RWPE2 (cell line): ENCODE data around the gene NAA20.
"Not testable (repeated sequence)": the region's sequence is repeated elsewhere in the genome, so short reads cannot be mapped to it uniquely, and the experiment has no call there.

Source experiments
- ATAC-seq: fragments of 200-7000 bp; cut with Tn5 transposase; 3 replicates; pipeline ENCODE4 v1.9.1; 2021; ENCODE audit warnings: low read depth
- DNase-seq: peaks from one replicate; pipeline ENCODE4 v3.0.0-alpha.2; 2020; ENCODE audit warnings: low spot score
- H3K27ac ChIP-seq: fragments of 450-650 bp; 2 replicates; pipeline ENCODE4 v1.5.1; 2017; ENCODE audit warnings: mild to moderate bottlenecking; ENCODE audit not compliant: poor library complexity, severe bottlenecking
- H3K27me3 ChIP-seq: fragments of 250-450 bp; sonication (Bioruptor Pico); 2 replicates; pipeline ENCODE4 v1.5.1; 2021; ENCODE audit warnings: mild to moderate bottlenecking, moderate library complexity; ENCODE audit not compliant: insufficient read depth, poor library complexity, severe bottlenecking
- H3K36me3 ChIP-seq: fragments of 250-450 bp; sonication (Bioruptor Pico); 2 replicates; pipeline ENCODE4 v1.5.1; 2020; ENCODE audit warnings: low read depth, mild to moderate bottlenecking, moderate library complexity
- H3K4me1 ChIP-seq: fragments of 250-450 bp; sonication (Bioruptor Pico); 2 replicates; pipeline ENCODE4 v1.5.1; 2021; ENCODE audit warnings: mild to moderate bottlenecking, moderate library complexity; ENCODE audit not compliant: insufficient read depth, poor library complexity, severe bottlenecking
- H3K4me3 ChIP-seq: fragments of 250-450 bp; sonication (Bioruptor Pico); 2 replicates; pipeline ENCODE4 v1.5.1; 2021; ENCODE audit warnings: mild to moderate bottlenecking, moderate library complexity; ENCODE audit not compliant: severe bottlenecking
- H3K9me3 ChIP-seq: fragments of 250-450 bp; sonication (Bioruptor Pico); 2 replicates; pipeline ENCODE4 v1.5.1; 2021; ENCODE audit warnings: mild to moderate bottlenecking, moderate library complexity; ENCODE audit not compliant: severe bottlenecking
- CTCF ChIP-seq: fragments of 450-650 bp; IDR thresholded peaks from one replicate; pipeline ENCODE4 v1.5.1; 2017; ENCODE audit warnings: mild to moderate bottlenecking, moderate library complexity; ENCODE audit not compliant: poor library complexity, severe bottlenecking

The NAA20 gene

GRCh38 chr20:19998990-19999705 lies 18.0 kb upstream of the NAA20 start:
- Histone ChIP-seq H3K4me3 (no peak overlapping the region), H3K27ac (no peak overlapping the region), H3K4me1 (peaks cover 11% of the 10 kb centered on the region), H3K36me3 (peaks cover 98% of the 10 kb centered on the region), H3K27me3 (no peaks in the 10 kb centered on the region), H3K9me3 (no peaks in the 10 kb centered on the region)
- no peak for TF ChIP-seq CTCF
- ATAC-seq (no peak), DNase-seq (no peak)

GRCh38 chr20:20000211-20000968 lies 16.8 kb upstream of the NAA20 start:
- no peaks in the 10 kb centered on the region for H3K9me3 ChIP-seq
- no peak overlapping the region for H3K27ac ChIP-seq
- H3K4me1 ChIP-seq: no peaks in the 10 kb centered on the region
- H3K36me3 ChIP-seq: peaks cover 86% of the 10 kb centered on the region
- no peaks in the 10 kb centered on the region for H3K27me3 ChIP-seq
- H3K4me3 ChIP-seq: no peak overlapping the region
- no peak for TF ChIP-seq CTCF
- ATAC-seq (no peak), DNase-seq (no peak)

DNA sequence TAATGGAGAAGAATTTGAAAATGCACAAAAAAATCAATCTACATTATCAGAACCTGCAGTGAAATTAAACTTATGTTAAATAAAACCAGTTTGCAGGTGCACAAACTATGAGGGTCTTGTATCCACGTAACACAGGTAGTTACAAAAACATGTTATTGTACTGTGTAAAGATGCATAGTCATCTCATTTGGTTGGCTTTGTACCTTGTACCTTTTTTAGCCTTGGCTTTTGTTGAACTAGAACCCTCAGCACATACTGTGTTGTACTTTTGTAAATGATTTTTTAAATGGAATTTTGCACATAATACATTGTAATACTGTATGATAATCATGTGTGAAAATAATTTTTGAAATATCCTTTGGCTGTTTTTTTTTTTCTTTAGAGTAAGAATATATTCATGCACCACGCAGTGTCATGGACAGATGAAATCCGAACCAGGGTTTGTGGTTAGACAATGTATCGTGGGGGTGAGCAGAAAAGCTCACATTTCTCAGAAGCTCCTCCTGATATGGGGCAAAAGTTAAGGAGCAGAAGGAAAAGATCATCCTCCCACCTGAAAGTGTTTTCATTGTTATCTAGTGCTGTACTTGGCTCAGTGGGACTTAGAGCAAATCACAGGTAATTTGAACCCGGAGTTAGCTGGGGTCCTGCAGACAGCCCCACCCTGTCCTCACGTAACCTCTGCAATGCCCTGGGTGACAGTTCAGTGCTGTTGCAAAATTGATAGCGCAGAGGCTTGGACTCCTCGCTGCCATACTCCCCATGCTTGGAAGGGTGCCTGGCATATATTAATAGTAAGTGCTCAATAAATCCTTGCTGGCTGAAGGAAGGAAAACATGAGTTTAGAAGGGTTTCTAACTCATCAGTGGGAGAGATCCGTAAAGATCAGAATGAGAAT lies 14.8 kb upstream of the NAA20 start:
- H3K36me3 ChIP-seq: peaks cover 66% of the 10 kb centered on the region
- H3K27me3 ChIP-seq: no peaks in the 10 kb centered on the region
- no peak overlapping the region for H3K4me3 ChIP-seq
- H3K4me1 ChIP-seq: no peaks in the 10 kb centered on the region
- no peak for TF ChIP-seq CTCF
- no peak overlapping the region for H3K27ac ChIP-seq
- ATAC-seq (no peak), DNase-seq (no peak)
- no peaks in the 10 kb centered on the region for H3K9me3 ChIP-seq

DNA sequence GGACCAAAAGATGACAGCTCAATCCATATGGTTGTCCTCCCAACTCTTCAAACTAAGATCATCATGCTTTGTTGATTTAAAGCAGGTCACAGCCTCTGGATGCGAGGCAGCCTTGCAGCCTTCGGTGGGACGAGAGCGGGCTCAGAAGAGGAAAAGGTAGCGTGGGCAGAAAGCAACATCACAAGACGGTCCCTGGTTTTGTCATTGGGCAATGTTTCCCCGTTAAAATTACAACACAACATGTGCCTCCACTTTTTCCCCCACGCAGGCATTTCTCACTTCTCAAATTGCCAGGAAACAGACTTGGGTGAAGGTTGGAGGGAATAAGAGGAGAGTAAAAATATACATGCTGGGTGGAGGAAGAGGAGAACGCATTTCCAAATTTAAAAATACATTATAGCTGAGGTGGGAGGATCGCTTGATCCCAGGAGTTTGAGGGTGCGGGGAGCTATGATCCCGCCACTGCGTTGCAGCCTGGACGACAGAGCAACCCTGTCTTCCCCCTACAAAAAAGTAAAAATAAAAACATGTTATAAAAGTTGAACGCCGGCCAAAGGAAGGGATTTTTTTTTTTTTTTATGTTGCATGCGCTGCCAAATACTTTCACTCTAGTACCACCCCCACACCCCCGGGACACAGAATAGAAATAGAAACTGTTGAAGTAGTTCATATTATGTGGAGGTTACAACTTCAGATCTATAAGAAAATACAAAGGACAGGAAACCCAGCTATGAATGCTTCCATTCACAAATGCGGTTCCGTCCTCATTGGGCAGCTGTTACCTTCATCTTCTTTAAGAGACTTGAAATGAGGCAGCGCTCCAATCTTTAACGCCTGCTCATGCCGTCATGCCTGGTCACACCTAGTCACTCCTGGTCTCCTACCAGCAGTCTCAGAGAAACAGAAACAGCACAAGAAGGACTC lies 13.9 kb upstream of the NAA20 start:
- Histone ChIP-seq H3K27me3 (no peaks in the 10 kb centered on the region), H3K4me1 (no peaks in the 10 kb centered on the region), H3K27ac (no peak overlapping the region), H3K36me3 (peaks cover 57% of the 10 kb centered on the region), H3K9me3 (no peaks in the 10 kb centered on the region), H3K4me3 (no peak overlapping the region)
- TF ChIP-seq CTCF: no peak
- no peak for ATAC-seq
- no peak for DNase-seq

GRCh38 chr20:20003955-20004322 lies 13.2 kb upstream of the NAA20 start:
- ATAC-seq, H3K27me3 ChIP-seq, DNase-seq, H3K4me3 ChIP-seq, H3K27ac ChIP-seq, H3K4me1 ChIP-seq, H3K9me3 ChIP-seq: not testable (repeated sequence)
- peaks cover 50% of the 10 kb centered on the region for H3K36me3 ChIP-seq
